ENCODE data around the gene S100A7A.

The S100A7A gene

GRCh38 chr1:153415850-153416570, at the start of gene S100A7A:
Gene S100A7A, plus strand, starts transcription at chr1:153416520. Its CDS starts 1,563 bp downstream, at chr1:153418083.
- no peak for DNase-seq

GRCh38 chr1:153367090-153367489, 49.2 kb upstream of the S100A7A start:
- no peak for DNase-seq

GRCh38 chr1:153368495-153368894, 47.8 kb upstream of the S100A7A start:
- no peak for DNase-seq

- no peak for DNase-seq
Observed at GRCh38 chr1:153370146-153370545, 46.2 kb upstream of the S100A7A start.

- DNase-seq, result no peak
Observed at GRCh38 chr1:153371231-153371630, 45.1 kb upstream of the S100A7A start.

- no peak for DNase-seq
Observed at GRCh38 chr1:153372571-153372970, 43.7 kb upstream of the S100A7A start.

GRCh38 chr1:153374071-153374470, 42.2 kb upstream of the S100A7A start:
- no peak for DNase-seq

- no peak for DNase-seq
Observed at GRCh38 chr1:153375511-153375910, 40.8 kb upstream of the S100A7A start, which contains the start of gene S100A12. Gene S100A12, minus strand, starts transcription at chr1:153375621. Its CDS starts 1,029 bp downstream, at chr1:153374592.

GRCh38 chr1:153379591-153379990, 36.7 kb upstream of the S100A7A start:
- no peak for DNase-seq

GRCh38 chr1:153380711-153381110, 35.6 kb upstream of the S100A7A start:
- DNase-seq, result no peak

- no peak for DNase-seq
Observed at GRCh38 chr1:153384958-153385580, 31.3 kb upstream of the S100A7A start.

- no peak for DNase-seq
Observed at GRCh38 chr1:153386500-153386901, 29.8 kb upstream of the S100A7A start.

- no peak for DNase-seq
Observed at GRCh38 chr1:153387001-153387400, 29.3 kb upstream of the S100A7A start.

GRCh38 chr1:153387785-153388184, 28.5 kb upstream of the S100A7A start:
- DNase-seq, result no peak

GRCh38 chr1:153389401-153389800, 26.9 kb upstream of the S100A7A start:
- DNase-seq, result no peak

- DNase-seq, result no peak
Observed at GRCh38 chr1:153389973-153390879, 26.1 kb upstream of the S100A7A start.

- DNase-seq, result no peak
Observed at GRCh38 chr1:153390938-153391710, 25.2 kb upstream of the S100A7A start, which contains the start of gene S100A8. Gene S100A8, minus strand, starts transcription at chr1:153391073. Its CDS starts 538 bp downstream, at chr1:153390535.

- DNase-seq, result no peak
Observed at GRCh38 chr1:153392258-153392657, 24.1 kb upstream of the S100A7A start.

GRCh38 chr1:153392822-153393221, 23.5 kb upstream of the S100A7A start:
- no peak for DNase-seq

- DNase-seq, result no peak
Observed at GRCh38 chr1:153393926-153394325, 22.4 kb upstream of the S100A7A start.

GRCh38 chr1:153394391-153394790, 21.9 kb upstream of the S100A7A start:
- DNase-seq, result no peak

GRCh38 chr1:153395136-153395685, 21.1 kb upstream of the S100A7A start:
- no peak for DNase-seq

Measured in NCI-H1092 (cell line).